Activated CD8-positive, alpha-beta memory T cell treated with anti-CD3 and anti-CD28 coated beads, Interleukin-2, amount 10 ng/mL, durations not matched to agents 7 days and 5 days (primary cell): ENCODE data around the gene TTYH3. TPM values are rescaled to one million over a fixed set of nuclear protein-coding genes. Genes with fewer than 3 reads are reported as not detected.
A peak's percentile ranks its signal among the peaks of the same experiment; 100 is the strongest.
"Not testable (repeated sequence)": the region's sequence is repeated elsewhere in the genome, so short reads cannot be mapped to it uniquely, and the experiment has no call there.

Experiments
- ATAC-seq: fragments of 150-1000 bp; cut with Tn5 transposase; one replicate; pipeline ENCODE4 v1.10.0; 2021; ENCODE audit warnings: moderate library complexity
- CTCF ChIA-PET: fragments of 350-600 bp; sonication (Branson Sonifier 250); formaldehyde crosslinking; loops from one replicate; lab custom pipeline; 2021; ENCODE audit warnings: antibody characterized with exemption; lab: Charles Lee
- DNase-seq: peaks from one replicate; pipeline ENCODE4 v3.0.0-alpha.2; 2020
- H3K27ac Mint-ChIP-seq: one replicate; pipeline ENCODE4 v1.8.0; 2021; ENCODE audit warnings: mild to moderate bottlenecking, mixed read lengths
- H3K27me3 Mint-ChIP-seq: one replicate; pipeline ENCODE4 v1.8.0; 2021; ENCODE audit warnings: mixed read lengths
- H3K36me3 Mint-ChIP-seq: one replicate; pipeline ENCODE4 v1.8.0; 2021; ENCODE audit warnings: mild to moderate bottlenecking, mixed read lengths
- H3K4me1 Mint-ChIP-seq: one replicate; pipeline ENCODE4 v1.8.0; 2021; ENCODE audit warnings: mixed read lengths
- H3K4me3 Mint-ChIP-seq: one replicate; pipeline ENCODE4 v1.8.0; 2021; ENCODE audit warnings: mild to moderate bottlenecking, moderate library complexity, mixed read lengths
- H3K9me3 Mint-ChIP-seq: one replicate; pipeline ENCODE4 v1.8.0; 2022; ENCODE audit warnings: low read depth, mixed read lengths
- total RNA-seq, 2 experiments: library from RNA; stranded (reverse); gene quantifications; one replicate each; pipeline ENCODE4 v1.2.3, GENCODE V29; 2021

The TTYH3 gene
- total RNA-seq, 2 experiments from 2014 or later, result 19.9 to 31.7 TPM

- Mint-ChIP-seq H3K27ac (no peak overlapping the region), H3K9me3 (no peaks in the 10 kb centered on the region), H3K27me3 (peaks cover 29% of the 10 kb centered on the region), H3K4me1 (peaks cover 12% of the 10 kb centered on the region), H3K36me3 (no peaks in the 10 kb centered on the region), H3K4me3 (no peak overlapping the region)
- ATAC-seq (no peak), DNase-seq (no peak)
- CTCF ChIA-PET, result interaction anchor here (1.8 to 11.2 kb wide), 2 partner anchors 15 to 45 kb away, joined by 6 to 317 read pairs; no protein-coding TSS in a partner anchor
Observed at GRCh38 chr7:2666588-2667250, 34.9 kb downstream of the TTYH3 start.

- Mint-ChIP-seq H3K27ac (no peak overlapping the region), H3K36me3 (no peaks in the 10 kb centered on the region)
Observed at GRCh38 chr7:2667843-2668242, 36.1 kb downstream of the TTYH3 start.

GRCh38 chr7:2668401-2668800 is 36.6 kb downstream of the TTYH3 start:
- H3K4me1 Mint-ChIP-seq, result peaks cover 12% of the 10 kb centered on the region
- DNase-seq (no peak), ATAC-seq (no peak)
- H3K27me3 Mint-ChIP-seq, result peaks cover 30% of the 10 kb centered on the region
- H3K4me3 Mint-ChIP-seq, result no peak overlapping the region
- H3K9me3 Mint-ChIP-seq, result no peaks in the 10 kb centered on the region
- H3K36me3 Mint-ChIP-seq, result no peaks in the 10 kb centered on the region
- CTCF ChIA-PET, result interaction anchor here (0.7 to 11.2 kb wide), 7 partner anchors 12 to 60 kb away, joined by 3 to 317 read pairs (median 3); no protein-coding TSS in a partner anchor
- H3K27ac Mint-ChIP-seq, result no peak overlapping the region

More at GRCh38 chr7:2667843-2668242, 36.1 kb downstream of the TTYH3 start:
- H3K9me3 Mint-ChIP-seq, result no peaks in the 10 kb centered on the region
- H3K27me3 Mint-ChIP-seq, result peaks cover 29% of the 10 kb centered on the region
- H3K4me1 Mint-ChIP-seq, result peaks cover 12% of the 10 kb centered on the region
- H3K4me3 Mint-ChIP-seq, result no peak overlapping the region
- ATAC-seq (no peak), DNase-seq (no peak)
- CTCF ChIA-PET, result interaction anchor here (0.7 to 11.2 kb wide), 4 partner anchors 14 to 44 kb away, joined by 3 to 317 read pairs (median 3); no protein-coding TSS in a partner anchor

- Mint-ChIP-seq H3K4me1 (peaks cover 12% of the 10 kb centered on the region), H3K9me3 (no peaks in the 10 kb centered on the region), H3K36me3 (no peaks in the 10 kb centered on the region), H3K27me3 (peaks cover 43% of the 10 kb centered on the region), H3K4me3 (no peak overlapping the region), H3K27ac (no peak overlapping the region)
- CTCF ChIA-PET, result interaction anchor here (0.6 to 11.2 kb wide), 27 partner anchors 10 to 219 kb away, joined by 3 to 317 read pairs (median 4); partner anchors contain the start of gene AMZ1
- no peak for DNase-seq
- no peak for ATAC-seq
Observed at GRCh38 chr7:2670171-2670570, 38.4 kb downstream of the TTYH3 start.

GRCh38 chr7:2670720-2671391 is 39.1 kb downstream of the TTYH3 start:
- Mint-ChIP-seq H3K4me3 (no peak overlapping the region), H3K27ac (no peak overlapping the region), H3K36me3 (no peaks in the 10 kb centered on the region), H3K4me1 (peaks cover 11% of the 10 kb centered on the region), H3K27me3 (peaks cover 43% of the 10 kb centered on the region), H3K9me3 (no peaks in the 10 kb centered on the region)
- ATAC-seq, result peak; percentile 95
- CTCF ChIA-PET, result interaction anchor here (0.6 to 11.2 kb wide), 28 partner anchors 10 to 220 kb away, joined by 3 to 317 read pairs (median 4); partner anchors contain the start of gene AMZ1
- DNase-seq, result peak; percentile 80

- CTCF ChIA-PET, result interaction anchor here (3.0 to 11.2 kb wide), 2 partner anchors 25 to 39 kb away, joined by 29 to 317 read pairs; no protein-coding TSS in a partner anchor
- not testable (repeated sequence) for H3K27ac Mint-ChIP-seq, DNase-seq, H3K36me3 Mint-ChIP-seq, ATAC-seq, H3K9me3 Mint-ChIP-seq, H3K4me3 Mint-ChIP-seq
- Mint-ChIP-seq H3K4me1 (peaks cover 11% of the 10 kb centered on the region), H3K27me3 (peaks cover 33% of the 10 kb centered on the region)
Observed at GRCh38 chr7:2673214-2673613, 41.4 kb downstream of the TTYH3 start.

- H3K36me3 Mint-ChIP-seq, result no peaks in the 10 kb centered on the region
- H3K27me3 Mint-ChIP-seq, result peaks cover 30% of the 10 kb centered on the region
- DNase-seq, result no peak
- no peak overlapping the region for H3K27ac Mint-ChIP-seq
- no peak overlapping the region for H3K4me3 Mint-ChIP-seq
- H3K9me3 Mint-ChIP-seq, result no peaks in the 10 kb centered on the region
- no peak for ATAC-seq
- CTCF ChIA-PET, result interaction anchor here (11.2 kb wide), 1 partner anchor 38 kb away, joined by 317 read pairs; no protein-coding TSS in a partner anchor
- H3K4me1 Mint-ChIP-seq, result peaks cover 11% of the 10 kb centered on the region
Observed at GRCh38 chr7:2673934-2674333, 42.1 kb downstream of the TTYH3 start.

GRCh38 chr7:2675256-2675764 is 43.5 kb downstream of the TTYH3 start:
- DNase-seq, result no peak
- no peak overlapping the region for H3K4me3 Mint-ChIP-seq
- peaks cover 29% of the 10 kb centered on the region for H3K27me3 Mint-ChIP-seq
- H3K9me3 Mint-ChIP-seq, result no peaks in the 10 kb centered on the region
- H3K27ac Mint-ChIP-seq, result no peak overlapping the region
- CTCF ChIA-PET, result no interaction called here
- no peaks in the 10 kb centered on the region for H3K36me3 Mint-ChIP-seq
- peaks cover 7% of the 10 kb centered on the region for H3K4me1 Mint-ChIP-seq
- no peak for ATAC-seq

- CTCF ChIA-PET, H3K4me1 Mint-ChIP-seq, ATAC-seq, H3K36me3 Mint-ChIP-seq, DNase-seq, H3K4me3 Mint-ChIP-seq, H3K27ac Mint-ChIP-seq, H3K9me3 Mint-ChIP-seq: not testable (repeated sequence)
- H3K27me3 Mint-ChIP-seq, result peaks cover 25% of the 10 kb centered on the region
Observed at GRCh38 chr7:2676576-2676975, 44.8 kb downstream of the TTYH3 start.

- H3K27ac Mint-ChIP-seq, ATAC-seq, H3K9me3 Mint-ChIP-seq, H3K4me1 Mint-ChIP-seq, DNase-seq, CTCF ChIA-PET, H3K4me3 Mint-ChIP-seq, H3K36me3 Mint-ChIP-seq: not testable (repeated sequence)
- peaks cover 35% of the 10 kb centered on the region for H3K27me3 Mint-ChIP-seq
Observed at GRCh38 chr7:2678454-2678853, 46.7 kb downstream of the TTYH3 start.

GRCh38 chr7:2679135-2680127 is 47.6 kb downstream of the TTYH3 start:
- H3K4me1 Mint-ChIP-seq, H3K27ac Mint-ChIP-seq, H3K9me3 Mint-ChIP-seq, DNase-seq, H3K36me3 Mint-ChIP-seq, H3K4me3 Mint-ChIP-seq: not testable (repeated sequence)
- peaks cover 30% of the 10 kb centered on the region for H3K27me3 Mint-ChIP-seq
- CTCF ChIA-PET, result interaction anchor here (1.1 to 4.0 kb wide), 5 partner anchors 8 to 201 kb away, joined by 4 to 41 read pairs (median 10); no protein-coding TSS in a partner anchor
- ATAC-seq, result peak; percentile 41

- no peaks in the 10 kb centered on the region for H3K36me3 Mint-ChIP-seq
- CTCF ChIA-PET, result interaction anchor here (1.1 to 4.0 kb wide), 9 partner anchors 9 to 210 kb away, joined by 4 to 41 read pairs (median 8); no protein-coding TSS in a partner anchor
- H3K4me3 Mint-ChIP-seq, result no peak overlapping the region
- DNase-seq (no peak), ATAC-seq (no peak)
- peaks cover 30% of the 10 kb centered on the region for H3K27me3 Mint-ChIP-seq
- H3K27ac Mint-ChIP-seq, result no peak overlapping the region
- no peaks in the 10 kb centered on the region for H3K4me1 Mint-ChIP-seq
- H3K9me3 Mint-ChIP-seq, result no peaks in the 10 kb centered on the region
Observed at GRCh38 chr7:2680256-2680655, 48.5 kb downstream of the TTYH3 start.
